T-helper 2 cell treated with Interferon-gamma antibody and Interleukin-4, amounts not matched to agents 5 μg/mL and 100 μg/mL, for 36 hours (primary cell): ENCODE data around the gene SIK3.
"Not testable (repeated sequence)": the region's sequence is repeated elsewhere in the genome, so short reads cannot be mapped to it uniquely, and the experiment has no call there.

Source experiments
- DNase-seq: peaks from one replicate; pipeline ENCODE4 v3.0.0; 2021; ENCODE audit warnings: low spot score
- H3K27ac Mint-ChIP-seq: one replicate; pipeline ENCODE4 v1.8.0; 2021; ENCODE audit warnings: mild to moderate bottlenecking, mixed read lengths
- H3K27me3 Mint-ChIP-seq: one replicate; pipeline ENCODE4 v1.8.0; 2021; ENCODE audit warnings: low read depth, mixed read lengths
- H3K36me3 Mint-ChIP-seq: one replicate; pipeline ENCODE4 v1.8.0; 2021; ENCODE audit warnings: low read depth, mixed read lengths
- H3K4me1 Mint-ChIP-seq: one replicate; pipeline ENCODE4 v1.8.0; 2021; ENCODE audit warnings: low read depth, mixed read lengths
- H3K4me3 Mint-ChIP-seq: one replicate; pipeline ENCODE4 v1.8.0; 2022; ENCODE audit warnings: mild to moderate bottlenecking, moderate library complexity, mixed read lengths
- H3K9me3 Mint-ChIP-seq: one replicate; pipeline ENCODE4 v1.8.0; 2021; ENCODE audit warnings: mixed read lengths

SIK3 gene

GRCh38 chr11:117127171-117127901, 29.1 kb upstream of the SIK3 start:
- Mint-ChIP-seq H3K27ac (no peak overlapping the region), H3K4me1 (peaks cover 4% of the 10 kb centered on the region), H3K4me3 (no peak overlapping the region)

GRCh38 chr11:117126223-117126965, 28.2 kb upstream of the SIK3 start:
- no peak overlapping the region for H3K4me3 Mint-ChIP-seq
- H3K9me3 Mint-ChIP-seq: no peaks in the 10 kb centered on the region
- H3K27ac Mint-ChIP-seq: no peak overlapping the region
- peaks cover 4% of the 10 kb centered on the region for H3K4me1 Mint-ChIP-seq
- DNase-seq: no peak
- H3K27me3 Mint-ChIP-seq: peaks cover 28% of the 10 kb centered on the region
- H3K36me3 Mint-ChIP-seq: no peaks in the 10 kb centered on the region

More at GRCh38 chr11:117127171-117127901, 29.1 kb upstream of the SIK3 start:
- no peaks in the 10 kb centered on the region for H3K9me3 Mint-ChIP-seq
- no peak for DNase-seq
- H3K36me3 Mint-ChIP-seq: no peaks in the 10 kb centered on the region
- peaks cover 24% of the 10 kb centered on the region for H3K27me3 Mint-ChIP-seq

- Mint-ChIP-seq H3K9me3 (no peaks in the 10 kb centered on the region), H3K4me1 (peaks cover 4% of the 10 kb centered on the region), H3K27ac (no peak overlapping the region), H3K27me3 (peaks cover 28% of the 10 kb centered on the region), H3K4me3 (no peak overlapping the region), H3K36me3 (no peaks in the 10 kb centered on the region)
- DNase-seq: no peak
Observed at GRCh38 chr11:117122556-117122955, 24.3 kb upstream of the SIK3 start.

GRCh38 chr11:117121176-117121575, 22.9 kb upstream of the SIK3 start:
- Mint-ChIP-seq H3K4me3 (no peak overlapping the region), H3K27me3 (peaks cover 19% of the 10 kb centered on the region), H3K36me3 (no peaks in the 10 kb centered on the region), H3K9me3 (no peaks in the 10 kb centered on the region), H3K4me1 (no peaks in the 10 kb centered on the region), H3K27ac (no peak overlapping the region)
- DNase-seq: no peak

GRCh38 chr11:117117681-117118080, 19.5 kb upstream of the SIK3 start:
- no peaks in the 10 kb centered on the region for H3K9me3 Mint-ChIP-seq
- no peaks in the 10 kb centered on the region for H3K4me1 Mint-ChIP-seq
- peaks cover 6% of the 10 kb centered on the region for H3K27me3 Mint-ChIP-seq
- H3K27ac Mint-ChIP-seq: no peak overlapping the region
- H3K4me3 Mint-ChIP-seq: no peak overlapping the region
- DNase-seq: no peak
- H3K36me3 Mint-ChIP-seq: no peaks in the 10 kb centered on the region

GRCh38 chr11:117112939-117113338, 14.7 kb upstream of the SIK3 start:
- H3K27ac Mint-ChIP-seq, H3K27me3 Mint-ChIP-seq, DNase-seq, H3K4me3 Mint-ChIP-seq, H3K4me1 Mint-ChIP-seq, H3K36me3 Mint-ChIP-seq, H3K9me3 Mint-ChIP-seq: not testable (repeated sequence)

- H3K9me3 Mint-ChIP-seq, H3K36me3 Mint-ChIP-seq, H3K27ac Mint-ChIP-seq, H3K27me3 Mint-ChIP-seq, H3K4me3 Mint-ChIP-seq, H3K4me1 Mint-ChIP-seq, DNase-seq: not testable (repeated sequence)
Observed at GRCh38 chr11:117112497-117112896, 14.3 kb upstream of the SIK3 start.

GRCh38 chr11:117110294-117110950, 12.2 kb upstream of the SIK3 start:
- Mint-ChIP-seq H3K36me3 (no peaks in the 10 kb centered on the region), H3K27ac (no peak overlapping the region), H3K4me1 (peaks cover 4% of the 10 kb centered on the region), H3K9me3 (no peaks in the 10 kb centered on the region), H3K27me3 (no peaks in the 10 kb centered on the region), H3K4me3 (no peak overlapping the region)
- no peak for DNase-seq

- H3K27ac Mint-ChIP-seq: no peak overlapping the region
- no peak for DNase-seq
- H3K9me3 Mint-ChIP-seq: no peaks in the 10 kb centered on the region
- H3K4me1 Mint-ChIP-seq: peaks cover 4% of the 10 kb centered on the region
- no peaks in the 10 kb centered on the region for H3K36me3 Mint-ChIP-seq
- no peak overlapping the region for H3K4me3 Mint-ChIP-seq
- H3K27me3 Mint-ChIP-seq: no peaks in the 10 kb centered on the region
Observed at GRCh38 chr11:117107701-117108590, 9.7 kb upstream of the SIK3 start.

- no peaks in the 10 kb centered on the region for H3K36me3 Mint-ChIP-seq
- H3K4me1 Mint-ChIP-seq: peaks cover 31% of the 10 kb centered on the region
- peak overlapping the region; percentile 48 for H3K27ac Mint-ChIP-seq
- no peaks in the 10 kb centered on the region for H3K9me3 Mint-ChIP-seq
- H3K27me3 Mint-ChIP-seq: peaks cover 5% of the 10 kb centered on the region
- no peak for DNase-seq
- no peak overlapping the region for H3K4me3 Mint-ChIP-seq
Observed at GRCh38 chr11:117100556-117100955, 2.3 kb upstream of the SIK3 start.

- peaks cover 5% of the 10 kb centered on the region for H3K27me3 Mint-ChIP-seq
- peak overlapping the region; percentile 76 for H3K27ac Mint-ChIP-seq
- no peaks in the 10 kb centered on the region for H3K9me3 Mint-ChIP-seq
- H3K36me3 Mint-ChIP-seq: no peaks in the 10 kb centered on the region
- peaks cover 38% of the 10 kb centered on the region for H3K4me1 Mint-ChIP-seq
- peak overlapping the region; percentile 85 for H3K4me3 Mint-ChIP-seq
- no peak for DNase-seq
Observed at GRCh38 chr11:117099696-117100095, 1.5 kb upstream of the SIK3 start.

GRCh38 chr11:117097389-117098268, 599 bp downstream of the SIK3 start:
- Mint-ChIP-seq H3K27me3 (peaks cover 5% of the 10 kb centered on the region), H3K4me1 (peaks cover 52% of the 10 kb centered on the region)
- no peak for DNase-seq

GRCh38 chr11:117097014-117097388, 1.2 kb downstream of the SIK3 start:
- no peak for DNase-seq
- H3K4me3 Mint-ChIP-seq: peak overlapping the region; percentile 92
- peaks cover 59% of the 10 kb centered on the region for H3K4me1 Mint-ChIP-seq
- H3K9me3 Mint-ChIP-seq: peaks cover 4% of the 10 kb centered on the region
- peak overlapping the region; percentile 82 for H3K27ac Mint-ChIP-seq
- peaks cover 8% of the 10 kb centered on the region for H3K36me3 Mint-ChIP-seq
- peaks cover 5% of the 10 kb centered on the region for H3K27me3 Mint-ChIP-seq

More at GRCh38 chr11:117097389-117098268, 599 bp downstream of the SIK3 start:
- H3K9me3 Mint-ChIP-seq: no peaks in the 10 kb centered on the region
- H3K36me3 Mint-ChIP-seq: peaks cover 2% of the 10 kb centered on the region
- H3K4me3 Mint-ChIP-seq: peak overlapping the region; percentile 92
- H3K27ac Mint-ChIP-seq: peak overlapping the region; percentile 82
